HG03439 (cell line): ENCODE measurements around the gene TPTE.
"Not testable (repeated sequence)": the region's sequence is repeated elsewhere in the genome, so short reads cannot be mapped to it uniquely, and the experiment has no call there.

Experiments
- ATAC-seq: cut with Tn5 transposase; IDR thresholded peaks from one replicate; pipeline ENCODE4 v1.9.1; 2021; ENCODE audit warnings: mild to moderate bottlenecking, moderate library complexity; ENCODE audit not compliant: unreplicated experiment

The TPTE gene

DNA sequence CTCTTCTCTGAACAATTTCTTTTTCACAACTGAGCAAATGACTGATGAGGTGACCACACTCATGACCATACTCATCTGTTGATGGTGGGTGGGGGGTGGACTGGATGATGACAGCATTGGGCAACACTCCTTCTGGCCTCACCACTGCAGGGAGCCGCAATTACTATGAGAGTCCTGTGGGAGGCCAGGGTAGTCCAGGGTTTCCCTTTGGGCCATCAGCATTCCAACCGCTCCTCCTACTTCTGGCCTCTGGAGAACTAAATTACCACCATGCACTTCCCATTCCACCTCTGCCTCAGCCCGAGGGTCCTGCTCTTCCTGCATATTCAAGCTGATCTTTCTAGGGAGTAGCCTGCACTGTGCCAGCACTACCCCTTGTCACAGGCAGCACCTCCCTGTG lies 94.7 kb downstream of the TPTE start:
- not testable (repeated sequence) for ATAC-seq

GRCh38 chr21:10616535-10616934 lies 95.2 kb downstream of the TPTE start:
- no peak for ATAC-seq

DNA sequence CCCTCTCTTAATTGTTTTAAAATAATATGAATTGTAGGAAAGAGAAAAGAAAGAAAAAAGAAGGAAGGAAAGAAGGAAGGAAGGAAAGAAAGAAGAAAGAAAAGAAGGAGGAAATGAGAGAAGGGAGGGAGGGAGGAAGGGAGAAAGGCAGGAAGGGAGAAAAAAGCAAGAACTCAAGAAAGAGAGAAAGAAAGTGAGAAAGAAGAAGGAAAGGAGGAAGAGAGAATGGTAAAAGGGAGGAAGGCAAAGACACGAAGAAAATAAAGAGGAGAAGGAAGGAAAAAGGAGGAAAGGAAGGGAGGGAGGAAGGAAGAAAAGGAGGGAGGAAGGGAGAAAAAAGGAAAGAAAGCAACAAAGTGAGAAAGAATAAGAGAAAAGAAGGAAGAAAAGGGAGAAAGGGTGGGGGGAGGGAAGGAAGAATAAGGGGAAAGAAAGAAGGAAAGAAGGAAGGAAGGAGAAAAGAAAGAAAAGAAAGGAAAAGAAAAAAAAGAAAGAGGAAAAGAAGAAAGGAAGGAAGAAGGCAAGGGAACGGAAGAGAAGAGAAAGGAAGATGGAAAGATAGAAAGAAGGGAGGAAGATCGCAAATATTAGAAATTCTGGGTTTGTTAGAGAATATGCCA lies 95.9 kb downstream of the TPTE start:
- not testable (repeated sequence) for ATAC-seq

GRCh38 chr21:10627316-10627863 lies 106.0 kb downstream of the TPTE start:
- no peak for ATAC-seq

- not testable (repeated sequence) for ATAC-seq
These were observed 107.9 kb downstream of the TPTE start for GRCh38 chr21:10629239-10629638.

DNA sequence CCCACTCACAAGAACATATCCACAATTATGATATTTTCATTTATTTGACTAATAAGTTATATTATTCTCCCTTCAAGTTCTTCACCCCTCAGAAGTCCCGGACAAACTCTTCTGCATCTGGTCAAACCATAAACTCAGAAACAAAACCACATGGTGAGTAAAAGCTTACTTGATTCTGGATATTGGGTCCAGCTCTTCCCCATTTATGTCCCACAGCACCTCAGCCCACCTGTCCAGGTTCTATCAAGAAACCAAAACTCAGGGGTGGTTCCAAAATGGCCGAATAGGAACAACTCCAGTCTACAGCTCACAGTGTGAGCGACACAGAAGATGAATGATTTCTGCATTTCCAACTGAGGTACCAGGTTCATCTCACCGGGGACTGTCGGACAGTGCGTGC lies 109.4 kb downstream of the TPTE start:
- ATAC-seq: not testable (repeated sequence)

DNA sequence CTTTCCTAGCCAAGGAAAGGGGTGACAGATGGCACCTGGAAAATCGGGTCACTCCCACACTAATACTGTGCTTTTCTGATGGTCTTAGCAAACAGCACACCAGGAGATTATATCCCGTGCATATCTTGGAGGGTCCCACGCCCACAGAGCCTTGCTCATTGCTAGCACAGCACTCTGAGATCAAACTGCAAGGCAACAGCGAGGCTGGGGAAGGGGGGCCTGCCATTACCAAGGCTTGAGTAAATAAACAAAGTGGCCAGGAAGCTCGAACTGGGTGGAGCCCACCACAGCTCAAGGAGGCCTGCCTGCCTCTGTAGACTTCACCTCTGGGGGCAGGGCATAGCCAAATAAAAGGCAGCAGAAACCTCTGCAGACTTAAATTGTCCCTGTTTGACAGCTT lies 109.9 kb downstream of the TPTE start:
- not testable (repeated sequence) for ATAC-seq

DNA sequence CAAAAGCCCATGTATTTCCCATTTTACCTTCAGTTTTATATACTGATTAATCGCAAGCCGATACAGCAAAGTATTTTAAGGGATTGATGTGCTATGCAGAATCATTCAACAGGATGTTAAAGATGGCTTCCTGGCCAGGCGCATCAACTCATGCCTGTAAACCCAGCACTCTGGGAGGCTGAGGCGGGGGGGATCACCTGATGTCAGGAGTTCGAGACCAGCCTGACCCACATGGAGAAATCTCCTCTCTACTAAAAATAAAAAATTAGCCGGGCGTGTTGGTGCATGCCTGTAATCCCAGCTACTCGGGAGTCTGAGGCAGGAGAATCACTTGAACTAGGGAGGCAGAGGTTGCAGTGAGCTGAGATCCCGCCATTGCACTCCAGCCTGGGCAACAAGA lies 116.8 kb downstream of the TPTE start:
- not testable (repeated sequence) for ATAC-seq

DNA sequence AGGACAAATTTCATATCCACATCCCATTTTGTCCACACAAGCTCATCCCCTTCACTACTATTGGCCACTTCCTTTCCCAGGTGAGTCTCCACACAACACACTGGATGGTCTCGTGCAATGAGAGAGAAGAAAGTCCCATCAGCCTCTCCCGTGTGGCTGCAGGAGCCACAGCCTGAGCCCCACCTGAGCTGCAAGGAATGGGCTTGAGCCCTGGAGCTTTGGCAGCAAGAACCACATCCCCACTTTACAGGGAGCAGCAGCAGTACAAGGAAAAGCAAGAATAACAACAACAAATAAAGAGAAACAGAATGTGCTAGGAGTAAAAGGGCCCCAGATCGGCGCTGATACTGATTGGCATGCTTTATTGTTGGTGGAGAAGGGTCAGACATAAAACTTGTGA lies 117.7 kb downstream of the TPTE start:
- ATAC-seq: no peak

DNA sequence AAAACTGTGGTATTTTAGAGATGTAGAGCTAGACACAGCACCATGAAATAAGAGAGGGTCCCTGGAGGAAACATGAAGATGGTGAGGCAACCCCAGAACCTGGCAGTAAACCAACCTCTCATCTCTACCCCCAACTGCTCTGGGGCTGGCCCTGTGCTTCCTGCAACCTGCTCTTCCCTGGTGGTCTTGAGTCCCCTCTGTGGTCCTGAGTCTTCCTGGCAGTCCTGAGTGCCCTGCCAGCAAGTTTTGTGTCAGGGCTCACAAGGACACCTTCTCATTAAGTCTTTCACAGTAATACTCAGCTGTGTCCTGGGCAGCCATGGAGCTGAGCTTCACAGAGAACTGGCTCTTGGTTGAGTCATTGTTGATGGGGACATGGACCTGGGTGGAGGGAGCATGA lies 118.4 kb downstream of the TPTE start:
- ATAC-seq: not testable (repeated sequence)

- no peak for ATAC-seq
These were observed 119.1 kb downstream of the TPTE start for GRCh38 chr21:10640446-10640845.

DNA sequence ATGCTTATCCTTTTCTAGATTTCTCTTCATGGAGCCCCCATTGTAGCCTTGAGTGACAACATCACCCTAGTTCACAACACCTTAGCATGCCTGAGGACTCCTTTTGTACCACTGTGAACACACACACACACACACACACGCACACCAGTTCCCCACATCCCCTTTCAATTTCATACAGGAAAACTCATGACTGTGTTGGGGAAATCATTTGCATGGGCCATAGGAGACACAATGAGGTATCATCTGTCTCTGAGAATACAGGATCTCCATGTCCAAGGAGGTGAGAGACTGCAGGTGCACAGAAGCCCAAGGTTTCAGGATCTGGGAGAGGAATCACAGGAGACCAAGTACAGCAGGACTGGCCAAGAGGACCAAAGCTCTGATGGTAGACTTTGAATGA lies 119.7 kb downstream of the TPTE start:
- no peak for ATAC-seq

- not testable (repeated sequence) for ATAC-seq
These were observed 124.3 kb downstream of the TPTE start for GRCh38 chr21:10645667-10646066.

DNA sequence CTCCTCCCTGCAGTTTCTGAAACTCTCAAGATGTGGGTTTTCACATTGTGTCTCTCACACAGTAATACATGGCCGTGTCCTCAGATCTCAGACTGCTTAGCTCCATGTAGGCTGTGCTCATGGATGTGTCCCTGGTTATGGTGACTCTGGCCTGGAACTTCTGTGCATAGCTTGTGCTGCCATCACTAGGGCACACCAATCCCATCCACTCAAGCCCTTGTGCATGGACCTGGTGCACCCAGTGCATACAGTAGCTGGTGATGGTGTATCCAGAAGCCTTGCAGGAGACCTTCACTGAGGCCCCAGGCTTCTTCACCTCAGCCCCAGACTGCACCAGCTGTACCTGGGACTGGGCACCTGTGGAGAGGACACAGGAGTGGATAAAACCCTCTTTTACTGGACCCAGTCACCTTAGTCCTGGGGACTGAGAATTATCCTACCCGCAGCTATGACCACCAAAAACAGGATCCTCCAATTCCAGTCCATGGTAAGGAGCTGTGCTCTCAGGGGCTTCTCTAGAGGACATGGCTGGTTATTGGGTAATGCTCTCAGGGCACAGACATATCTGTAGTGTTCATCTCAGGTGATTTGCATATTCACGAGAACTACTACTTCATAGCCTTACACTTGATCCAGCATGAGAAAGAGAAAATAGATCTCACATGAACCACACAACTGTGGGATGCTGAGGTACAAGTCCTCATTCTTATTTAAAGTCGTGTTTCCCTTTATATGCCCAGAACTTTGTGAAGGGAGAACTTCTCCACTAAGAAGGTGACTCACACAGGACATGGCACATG lies 128.2 kb downstream of the TPTE start:
- ATAC-seq: not testable (repeated sequence)

DNA sequence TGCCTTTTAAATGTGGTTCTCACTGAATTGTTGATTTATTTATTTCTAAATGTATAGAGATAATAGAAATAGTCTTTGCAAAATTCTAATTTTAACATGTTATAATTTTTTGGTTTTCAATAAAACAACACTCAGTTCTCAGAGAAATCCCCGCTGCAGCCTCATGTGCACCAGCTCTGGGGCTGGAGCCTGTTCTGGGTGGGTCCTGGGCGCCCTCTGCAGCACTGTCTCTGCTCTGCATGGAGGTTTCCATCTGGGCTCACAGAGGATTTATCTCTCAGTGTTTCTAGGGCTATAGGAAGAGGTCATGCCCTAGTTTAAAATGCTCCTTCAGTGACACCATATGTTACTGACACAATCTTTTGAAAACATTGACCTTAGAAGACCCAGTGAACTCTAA lies 128.9 kb downstream of the TPTE start:
- ATAC-seq: not testable (repeated sequence)
